ENCODE measurements around the gene UMAD1. TPM values are rescaled to one million over a fixed set of nuclear protein-coding genes. Genes with fewer than 3 reads are reported as not detected.

UMAD1 gene
- total and polyA plus RNA-seq, 2 of the 4 experiments (the other 2 are of a cell fraction) = 5.2 to 8.4 TPM

DNA sequence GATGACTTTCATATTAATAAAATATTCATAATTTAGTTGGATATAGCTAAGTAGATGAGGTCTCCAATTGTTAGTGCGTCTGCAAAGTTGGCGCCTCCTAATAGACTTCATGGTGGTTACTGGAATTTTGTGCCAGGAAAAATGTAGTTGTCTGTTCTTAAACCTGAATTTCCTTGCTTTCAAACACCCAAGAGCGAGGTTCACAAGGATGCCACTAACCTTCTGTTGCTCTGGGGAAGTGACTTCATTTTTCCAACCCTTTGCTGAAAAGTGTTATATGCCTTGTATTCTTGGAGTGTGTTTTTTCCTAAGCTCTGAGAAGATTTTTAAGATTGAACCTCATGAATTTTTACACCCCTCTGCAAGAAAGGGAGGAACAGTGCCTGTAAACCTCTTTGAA is 229.1 kb downstream of the UMAD1 start:
- Histone ChIP-seq H3K36me3 (ENCODE audit: control insufficient read depth, insufficient read depth, low read length) (no peaks in the 10 kb centered on the region), H4K5ac (ENCODE audit: low read depth, low read length) (no peak overlapping the region), H3K27me3 (ENCODE audit: control insufficient read depth, insufficient read depth, low read length) (no peaks in the 10 kb centered on the region), H3K4me1 (ENCODE audit: control insufficient read depth, insufficient read depth, low read length) (no peaks in the 10 kb centered on the region), H4K20me1 (ENCODE audit: insufficient read depth, low read length) (no peaks in the 10 kb centered on the region), H2BK5ac (ENCODE audit: low read depth, low read length, poor library complexity, severe bottlenecking) (no peak overlapping the region), H3K9me1 (ENCODE audit: insufficient read depth, low read length) (no peaks in the 10 kb centered on the region), H3K4me2 (ENCODE audit: low read depth, low read length) (no peak overlapping the region), H2BK120ac (ENCODE audit: low read depth, low read length) (no peak overlapping the region), H3K18ac (ENCODE audit: low read depth, low read length) (no peak overlapping the region), H2AK9ac (replicated peaks; ENCODE audit: low read depth, low read length, poor library complexity) (no peak overlapping the region), H3K56ac (ENCODE audit: extremely low read depth, insufficient read depth, low read length) (no peak overlapping the region), H4K8ac (ENCODE audit: low read depth in 2 of 2, low read length in 2 of 2) (no peak overlapping the region), H3K14ac (replicated peaks; ENCODE audit: low read depth, low read length) (no peak overlapping the region), H3K27ac (ENCODE audit: insufficient read depth, low read length) (no peak overlapping the region), H3K23ac (ENCODE audit: low read depth, low read length) (no peak overlapping the region), H2AK5ac (ENCODE audit: low read depth, low read length) (no peak overlapping the region), H3K4me3 (ENCODE audit: insufficient read depth, low read depth, low read length) (no peak overlapping the region), H3K4ac (ENCODE audit: low read depth, low read length) (no peak overlapping the region), H2BK15ac (ENCODE audit: low read depth, low read length) (no peak overlapping the region), H2BK20ac (ENCODE audit: low read depth, low read length) (no peak overlapping the region), H3K79me1 (ENCODE audit: low read depth in 1 of 2, low read length in 2 of 2) (no peaks in the 10 kb centered on the region), H3K9ac (ENCODE audit: low read depth, low read length) (no peak overlapping the region), H4K91ac (ENCODE audit: insufficient read depth, low read depth, low read length) (no peak overlapping the region), H3K9me3 (ENCODE audit: control insufficient read depth, insufficient read depth, low read length) (no peaks in the 10 kb centered on the region), H2AFZ (replicated peaks; ENCODE audit: low read length, poor library complexity) (no peak overlapping the region)
- in situ Hi-C loops (cut with MboI; ENCODE audit: low sequenced_read_pairs) (no loop called here), intact Hi-C loops (cut with micrococcal nuclease) (no loop called here), dilution Hi-C loops (cut with HindIII; ENCODE audit: low sequenced_read_pairs, unreplicated experiment) (no loop called here)
- TF ChIP-seq MAFK (IDR thresholded peaks at IDR 0.05; ENCODE audit: low read depth, low read length) (no peak), RCOR1 (IDR thresholded peaks at IDR 0.05; ENCODE audit: insufficient replicate concordance, low read length) (no peak), CHD1 (IDR thresholded peaks at IDR 0.05; ENCODE audit: low read depth, low read length) (no peak), NFE2L2 (IDR thresholded peaks at IDR 0.05; ENCODE audit: low read depth, low read length) (no peak), FOS (IDR thresholded peaks at IDR 0.05; ENCODE audit: low read depth, low read length) (no peak), RFX5 (IDR thresholded peaks at IDR 0.05; ENCODE audit: low read depth, low read length) (no peak), MAZ (IDR thresholded peaks at IDR 0.05; ENCODE audit: borderline replicate concordance, low read depth, low read length) (no peak), POLR2A (IDR thresholded peaks at IDR 0.05; ENCODE audit: low read depth, low read length) (no peak), BHLHE40 (IDR thresholded peaks at IDR 0.05; ENCODE audit: low read depth, low read length) (no peak), USF2 (IDR thresholded peaks at IDR 0.05; ENCODE audit: low read depth, low read length) (no peak), RAD21 (IDR thresholded peaks at IDR 0.05; ENCODE audit: low read length) (no peak), SMC3 (IDR thresholded peaks at IDR 0.05; ENCODE audit: low read depth, low read length) (no peak), MXI1 (IDR thresholded peaks at IDR 0.05; ENCODE audit: borderline replicate concordance, low read depth, low read length) (no peak), CTCF (conservative IDR thresholded peaks at IDR 0.05; ENCODE audit: low read depth, low read length) (no peak), CEBPB (IDR thresholded peaks at IDR 0.05; ENCODE audit: low read depth, low read length) (no peak)
- TF ChIP-seq, protein P1, sequence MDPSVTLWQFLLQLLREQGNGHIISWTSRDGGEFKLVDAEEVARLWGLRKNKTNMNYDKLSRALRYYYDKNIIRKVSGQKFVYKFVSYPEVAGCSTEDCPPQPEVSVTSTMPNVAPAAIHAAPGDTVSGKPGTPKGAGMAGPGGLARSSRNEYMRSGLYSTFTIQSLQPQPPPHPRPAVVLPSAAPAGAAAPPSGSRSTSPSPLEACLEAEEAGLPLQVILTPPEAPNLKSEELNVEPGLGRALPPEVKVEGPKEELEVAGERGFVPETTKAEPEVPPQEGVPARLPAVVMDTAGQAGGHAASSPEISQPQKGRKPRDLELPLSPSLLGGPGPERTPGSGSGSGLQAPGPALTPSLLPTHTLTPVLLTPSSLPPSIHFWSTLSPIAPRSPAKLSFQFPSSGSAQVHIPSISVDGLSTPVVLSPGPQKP (IDR thresholded peaks at IDR 0.05; ENCODE audit: borderline replicate concordance, low read depth, low read length) = no peak
- DNase-seq (no peak), ATAC-seq (ENCODE audit: low read depth) (no peak)
- no TSS peak for BruUV-seq (replicated peaks)
- WGBS, 2 experiments (ENCODE audit: extremely low coverage in 2 of 2, insufficient read length in 1 of 2) = no CpG with 5 or more reads among the region's 3 CpGs
- POLR2A ChIA-PET (ENCODE audit: unreplicated experiment) = no interaction called here
- CTCF ChIA-PET = no interaction called here
